H1 (cell line): Measurements from ENCODE around the gene GPR101. TPM values are rescaled to one million over a fixed set of nuclear protein-coding genes. Genes with fewer than 3 reads are reported as not detected.

Source experiments
- ATF2 ChIP-seq: IDR thresholded peaks from 2 replicates; pipeline ENCODE4 v1.6.1; 2012; ENCODE audit warnings: low read length, inconsistent platforms
- CBX8 ChIP-seq: fragments of 300-800, 300-1000 bp; sonication (generic); IDR thresholded peaks from 2 replicates; pipeline ENCODE4 v1.7.1; 2016; ENCODE audit warnings: low read depth, low read length, borderline replicate concordance
- CHD7 ChIP-seq: fragments of 300-600 bp; sonication (generic); IDR thresholded peaks from 2 replicates; pipeline ENCODE4 v1.7.1; 2012; ENCODE audit warnings: low read length, moderate library complexity, mild to moderate bottlenecking, inconsistent platforms; ENCODE audit not compliant: insufficient replicate concordance
- EZH2 ChIP-seq: fragments of 200-600 bp; sonication (generic); IDR thresholded peaks from 2 replicates; pipeline ENCODE4 v1.7.1; 2012; ENCODE audit warnings: low read depth, mild to moderate bottlenecking, moderate library complexity, low read length, inconsistent platforms; ENCODE audit not compliant: severe bottlenecking
- JUND ChIP-seq: IDR thresholded peaks from 2 replicates; pipeline ENCODE4 v1.6.1; 2011; ENCODE audit warnings: mild to moderate bottlenecking, improper control_type of control experiment, low read length
- KDM5A ChIP-seq: fragments of 200-600 bp; IDR thresholded peaks from 2 replicates; pipeline ENCODE4 v1.7.1; 2012; ENCODE audit warnings: mild to moderate bottlenecking, low read length, inconsistent platforms, mixed read lengths
- NANOG ChIP-seq: IDR thresholded peaks from 2 replicates; pipeline ENCODE4 v1.6.1; 2011; ENCODE audit warnings: low read length, low read depth, mild to moderate bottlenecking, inconsistent platforms; ENCODE audit not compliant: insufficient read depth, poor library complexity, severe bottlenecking
- NRF1 ChIP-seq: IDR thresholded peaks from 2 replicates; pipeline ENCODE4 v1.6.1; 2011; ENCODE audit warnings: mild to moderate bottlenecking, low read depth, low read length, improper control_type of control experiment
- SUZ12 ChIP-seq: fragments of 200-600 bp; sonication (generic); IDR thresholded peaks from 2 replicates; pipeline ENCODE4 v1.6.1; 2012; ENCODE audit warnings: mild to moderate bottlenecking, inconsistent platforms, low read length, moderate library complexity, mixed read lengths
- ZNF274 ChIP-seq: IDR thresholded peaks from 2 replicates; pipeline ENCODE4 v1.7.0; 2012; ENCODE audit warnings: low read length, borderline replicate concordance; ENCODE audit errors: extremely low read depth
- polyA plus RNA-seq, 7 experiments: library from polyadenylated mRNA; depleted of rRNA in 3 of 7; stranded (reverse) in 5 of 7; unstranded in 2 of 7; fragments of >200 nt in 5 of 7; fragments of 200-250 nt in 2 of 7; gene quantifications; 1 replicate in 5 of 7; 2 replicates in 1 of 7; 4 replicates in 1 of 7; pipeline versions ENCODE4 v1.2.1 to v1.2.3, GENCODE V29; 2011 to 2013; ENCODE audit warnings: missing spikeins in 2 of 7, mixed read lengths in 2 of 7
- total RNA-seq: library from RNA; stranded (reverse); fragmentation: NEBNext Ultra II Directional; extraction: Animal tissue kit (Norgen Biotek cat#: 25700); gene quantifications from 2 replicates; pipeline ENCODE4 v1.2.1, GENCODE V29; 2021

GPR101 gene
- total and polyA plus RNA-seq, 2 of the 8 experiments (the other 6 are each of a cell fraction or from before 2014, with no cell fraction given) = not detected

- no peak for TF ChIP-seq CHD7
- no peak for TF ChIP-seq JUND
- no peak for TF ChIP-seq NRF1
- no peak for TF ChIP-seq EZH2
- TF ChIP-seq CBX8 = no peak
- TF ChIP-seq KDM5A = no peak
- no peak for TF ChIP-seq ZNF274
- TF ChIP-seq ATF2 = no peak
- TF ChIP-seq NANOG = no peak
- TF ChIP-seq SUZ12 = no peak
These were observed 11.1 kb upstream of the GPR101 start (continued) for GRCh38 chrX:137044893-137045292.
